ENCODE measurements around the gene LRRC43.

DNA sequence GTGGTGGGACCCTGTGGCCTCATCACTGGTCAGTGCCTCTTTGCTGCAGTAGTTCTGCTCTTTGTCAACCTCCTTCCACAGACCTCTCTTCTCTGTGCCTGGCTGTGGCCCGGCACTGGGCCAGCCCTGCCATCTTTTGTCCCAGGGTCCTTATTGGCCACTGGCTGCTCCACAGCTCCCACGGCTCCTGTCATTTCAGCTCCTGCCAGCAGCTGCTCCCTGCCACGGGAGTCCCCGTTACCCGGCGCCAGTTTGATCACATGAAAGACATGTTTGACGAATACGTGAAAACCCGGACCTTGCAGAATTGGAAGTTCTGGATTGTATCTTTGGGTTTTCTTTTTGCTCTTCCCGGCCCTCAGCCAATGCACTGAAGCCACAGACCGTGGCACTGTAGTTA lies 44.3 kb upstream of the LRRC43 start:
- TF ChIP-seq POLR2A (IDR thresholded peaks at IDR 0.05; ENCODE audit: extremely low read depth, insufficient read length) (no peak), MYC (IDR thresholded peaks at IDR 0.05; ENCODE audit: low read depth, low read length) (no peak)
- TF ChIP-seq, protein P1, sequence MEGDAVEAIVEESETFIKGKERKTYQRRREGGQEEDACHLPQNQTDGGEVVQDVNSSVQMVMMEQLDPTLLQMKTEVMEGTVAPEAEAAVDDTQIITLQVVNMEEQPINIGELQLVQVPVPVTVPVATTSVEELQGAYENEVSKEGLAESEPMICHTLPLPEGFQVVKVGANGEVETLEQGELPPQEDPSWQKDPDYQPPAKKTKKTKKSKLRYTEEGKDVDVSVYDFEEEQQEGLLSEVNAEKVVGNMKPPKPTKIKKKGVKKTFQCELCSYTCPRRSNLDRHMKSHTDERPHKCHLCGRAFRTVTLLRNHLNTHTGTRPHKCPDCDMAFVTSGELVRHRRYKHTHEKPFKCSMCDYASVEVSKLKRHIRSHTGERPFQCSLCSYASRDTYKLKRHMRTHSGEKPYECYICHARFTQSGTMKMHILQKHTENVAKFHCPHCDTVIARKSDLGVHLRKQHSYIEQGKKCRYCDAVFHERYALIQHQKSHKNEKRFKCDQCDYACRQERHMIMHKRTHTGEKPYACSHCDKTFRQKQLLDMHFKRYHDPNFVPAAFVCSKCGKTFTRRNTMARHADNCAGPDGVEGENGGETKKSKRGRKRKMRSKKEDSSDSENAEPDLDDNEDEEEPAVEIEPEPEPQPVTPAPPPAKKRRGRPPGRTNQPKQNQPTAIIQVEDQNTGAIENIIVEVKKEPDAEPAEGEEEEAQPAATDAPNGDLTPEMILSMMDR (IDR thresholded peaks at IDR 0.05; ENCODE audit: low read depth, low read length), result no peak
